HG03139 (cell line): ENCODE measurements around the gene LINGO1.

Experiments used
- ATAC-seq: cut with Tn5 transposase; IDR thresholded peaks from one replicate; pipeline ENCODE4 v1.9.1; 2021; ENCODE audit not compliant: unreplicated experiment

The LINGO1 gene

GRCh38 chr15:77597804-77598453 is 34.8 kb downstream of the LINGO1 start:
- ATAC-seq = no peak

- ATAC-seq = no peak
Observed at GRCh38 chr15:77596821-77597803, 35.6 kb downstream of the LINGO1 start.

- ATAC-seq = no peak
Observed at GRCh38 chr15:77595231-77595630, 37.5 kb downstream of the LINGO1 start.

- no peak for ATAC-seq
Observed at GRCh38 chr15:77592758-77593157, 40.0 kb downstream of the LINGO1 start.

GRCh38 chr15:77591968-77592613 is 40.6 kb downstream of the LINGO1 start:
- no peak for ATAC-seq

GRCh38 chr15:77589839-77590238 is 42.9 kb downstream of the LINGO1 start:
- ATAC-seq = no peak

- no peak for ATAC-seq
Observed at GRCh38 chr15:77588126-77588525, 44.6 kb downstream of the LINGO1 start.

- no peak for ATAC-seq
Observed at GRCh38 chr15:77584691-77585090, 48.0 kb downstream of the LINGO1 start.

- no peak for ATAC-seq
Observed at GRCh38 chr15:77584201-77584600, 48.5 kb downstream of the LINGO1 start.

- no peak for ATAC-seq
Observed at GRCh38 chr15:77582763-77583162, 49.9 kb downstream of the LINGO1 start.

- ATAC-seq = no peak
Observed at GRCh38 chr15:77581896-77582569, 50.7 kb downstream of the LINGO1 start.

- no peak for ATAC-seq
Observed at GRCh38 chr15:77580996-77581682, 51.6 kb downstream of the LINGO1 start.

- no peak for ATAC-seq
Observed at GRCh38 chr15:77579498-77580188, 53.1 kb downstream of the LINGO1 start.

- no peak for ATAC-seq
Observed at GRCh38 chr15:77578641-77579372, 53.9 kb downstream of the LINGO1 start.

GRCh38 chr15:77577366-77577950 is 55.3 kb downstream of the LINGO1 start:
- no peak for ATAC-seq

- ATAC-seq = no peak
Observed at GRCh38 chr15:77576538-77576937, 56.2 kb downstream of the LINGO1 start.

GRCh38 chr15:77575203-77575934 is 57.3 kb downstream of the LINGO1 start:
- ATAC-seq = no peak

GRCh38 chr15:77574521-77575202 is 58.0 kb downstream of the LINGO1 start:
- no peak for ATAC-seq
